ENCODE data around the gene C9orf57.

The C9orf57 gene

DNA sequence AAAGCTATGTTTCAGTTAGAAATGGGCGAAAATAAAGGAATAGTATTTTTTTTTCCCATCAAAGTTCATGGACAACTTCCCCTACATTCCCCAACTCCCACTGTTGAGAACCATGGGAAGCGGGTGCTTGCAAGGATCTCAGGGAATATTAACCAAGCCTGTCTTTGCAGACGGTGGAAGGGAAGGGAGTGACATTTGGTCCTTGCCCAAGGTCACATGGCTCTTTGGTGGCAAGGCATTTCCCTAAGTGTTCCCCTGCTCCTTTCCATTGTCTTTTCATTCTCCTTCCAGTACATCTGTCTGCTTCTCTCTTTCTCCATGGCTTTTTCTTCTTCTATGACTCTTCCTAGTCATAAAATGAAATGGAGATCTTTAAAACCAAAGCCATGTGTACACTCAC lies 19.0 kb downstream of the C9orf57 start:
- DNase-seq (ENCODE audit: low read depth) = no peak
- H3K4me3 ChIP-seq (ENCODE audit: low read length) = no peak overlapping the region
- TF ChIP-seq, protein P1, sequence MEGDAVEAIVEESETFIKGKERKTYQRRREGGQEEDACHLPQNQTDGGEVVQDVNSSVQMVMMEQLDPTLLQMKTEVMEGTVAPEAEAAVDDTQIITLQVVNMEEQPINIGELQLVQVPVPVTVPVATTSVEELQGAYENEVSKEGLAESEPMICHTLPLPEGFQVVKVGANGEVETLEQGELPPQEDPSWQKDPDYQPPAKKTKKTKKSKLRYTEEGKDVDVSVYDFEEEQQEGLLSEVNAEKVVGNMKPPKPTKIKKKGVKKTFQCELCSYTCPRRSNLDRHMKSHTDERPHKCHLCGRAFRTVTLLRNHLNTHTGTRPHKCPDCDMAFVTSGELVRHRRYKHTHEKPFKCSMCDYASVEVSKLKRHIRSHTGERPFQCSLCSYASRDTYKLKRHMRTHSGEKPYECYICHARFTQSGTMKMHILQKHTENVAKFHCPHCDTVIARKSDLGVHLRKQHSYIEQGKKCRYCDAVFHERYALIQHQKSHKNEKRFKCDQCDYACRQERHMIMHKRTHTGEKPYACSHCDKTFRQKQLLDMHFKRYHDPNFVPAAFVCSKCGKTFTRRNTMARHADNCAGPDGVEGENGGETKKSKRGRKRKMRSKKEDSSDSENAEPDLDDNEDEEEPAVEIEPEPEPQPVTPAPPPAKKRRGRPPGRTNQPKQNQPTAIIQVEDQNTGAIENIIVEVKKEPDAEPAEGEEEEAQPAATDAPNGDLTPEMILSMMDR (IDR thresholded peaks at IDR 0.05; ENCODE audit: insufficient read depth, low read depth, low read length, missing control alignments) = no peak

- no peak for DNase-seq (ENCODE audit: low read depth)
- no peak overlapping the region for H3K4me3 ChIP-seq (ENCODE audit: low read length)
- TF ChIP-seq, protein P1 (IDR thresholded peaks at IDR 0.05; ENCODE audit: insufficient read depth, low read depth, low read length, missing control alignments) = no peak
These were observed 20.9 kb downstream of the C9orf57 start for GRCh38 chr9:72039532-72039931.

DNA sequence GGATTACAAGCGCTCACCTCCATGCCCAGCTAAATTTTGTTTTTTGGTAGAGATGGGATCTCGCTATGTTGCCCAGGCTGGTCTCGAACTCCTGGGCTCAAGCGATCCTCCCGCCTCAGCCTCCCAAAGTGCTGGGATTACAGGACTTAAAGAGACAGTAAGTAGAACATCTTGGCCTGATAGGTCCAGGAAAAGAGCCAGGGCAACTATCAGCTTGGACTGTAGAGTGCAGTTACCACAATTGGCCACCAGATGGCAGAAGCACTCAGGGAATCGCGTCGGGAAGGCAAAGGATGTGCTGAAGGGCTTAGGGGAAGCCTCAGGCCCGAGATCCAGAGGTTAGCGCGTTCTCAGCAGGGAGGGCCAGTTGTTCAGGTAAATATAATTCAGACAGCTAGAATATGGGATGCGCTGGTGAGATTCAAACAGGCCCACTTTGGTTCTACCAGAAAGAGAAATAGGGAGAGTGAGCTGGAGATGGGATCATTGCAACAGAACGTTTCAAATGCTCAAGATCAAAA lies 21.5 kb downstream of the C9orf57 start:
- TF ChIP-seq, protein P1 (IDR thresholded peaks at IDR 0.05; ENCODE audit: insufficient read depth, low read depth, low read length, missing control alignments) = peak; percentile 95
- H3K4me3 ChIP-seq (ENCODE audit: low read length) = no peak overlapping the region
- DNase-seq (ENCODE audit: low read depth) = peak; percentile 85

DNA sequence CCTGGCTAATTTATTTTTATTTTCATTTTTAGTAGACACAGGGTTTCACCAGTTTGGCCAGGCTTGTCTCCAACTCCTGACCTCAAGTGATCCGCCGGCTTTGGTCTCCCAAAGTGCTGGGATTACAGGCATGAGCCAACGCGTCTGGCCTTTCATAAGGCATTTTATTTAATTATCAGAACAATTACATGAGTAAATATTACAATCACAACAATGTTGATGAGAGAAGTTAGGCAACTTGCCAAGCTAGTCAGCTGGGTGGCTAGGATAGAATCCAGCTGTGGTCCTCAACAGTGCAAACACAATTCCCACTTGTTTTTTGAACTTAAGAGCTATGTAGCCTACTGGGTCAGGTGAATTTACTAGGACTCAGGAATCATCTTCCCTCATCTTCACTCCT lies 22.0 kb downstream of the C9orf57 start:
- H3K4me3 ChIP-seq (ENCODE audit: low read length) = no peak overlapping the region
- peak; percentile 83 for DNase-seq (ENCODE audit: low read depth)
- TF ChIP-seq, protein P1 (IDR thresholded peaks at IDR 0.05; ENCODE audit: insufficient read depth, low read depth, low read length, missing control alignments) = no peak

DNA sequence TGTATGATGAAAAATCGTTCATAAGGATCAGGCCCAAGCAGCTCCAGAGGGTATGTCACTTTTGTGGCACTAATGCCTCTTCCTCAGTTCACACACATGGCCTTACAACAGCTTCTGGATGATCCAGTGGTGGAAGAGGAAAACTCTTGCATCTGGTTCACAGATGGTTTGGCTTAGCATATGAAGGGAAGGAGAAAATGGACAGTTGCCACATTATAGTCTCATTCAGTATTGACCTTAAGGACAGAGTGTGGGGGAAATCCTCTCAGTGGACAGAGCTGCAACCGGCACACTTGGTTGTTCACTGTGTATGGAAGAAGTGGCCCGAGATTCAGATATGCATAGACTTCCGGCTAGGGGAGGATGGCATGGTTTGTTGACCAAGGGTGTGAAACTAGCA lies 22.8 kb downstream of the C9orf57 start:
- no peak for DNase-seq (ENCODE audit: low read depth)
- H3K4me3 ChIP-seq (ENCODE audit: low read length) = no peak overlapping the region
- TF ChIP-seq, protein P1 (IDR thresholded peaks at IDR 0.05; ENCODE audit: insufficient read depth, low read depth, low read length, missing control alignments) = no peak

- no peak overlapping the region for H3K4me3 ChIP-seq (ENCODE audit: low read length)
- TF ChIP-seq, protein P1 (IDR thresholded peaks at IDR 0.05; ENCODE audit: insufficient read depth, low read depth, low read length, missing control alignments) = no peak
- DNase-seq (ENCODE audit: low read depth) = no peak
These were observed 29.6 kb downstream of the C9orf57 start for GRCh38 chr9:72030767-72031166.

DNA sequence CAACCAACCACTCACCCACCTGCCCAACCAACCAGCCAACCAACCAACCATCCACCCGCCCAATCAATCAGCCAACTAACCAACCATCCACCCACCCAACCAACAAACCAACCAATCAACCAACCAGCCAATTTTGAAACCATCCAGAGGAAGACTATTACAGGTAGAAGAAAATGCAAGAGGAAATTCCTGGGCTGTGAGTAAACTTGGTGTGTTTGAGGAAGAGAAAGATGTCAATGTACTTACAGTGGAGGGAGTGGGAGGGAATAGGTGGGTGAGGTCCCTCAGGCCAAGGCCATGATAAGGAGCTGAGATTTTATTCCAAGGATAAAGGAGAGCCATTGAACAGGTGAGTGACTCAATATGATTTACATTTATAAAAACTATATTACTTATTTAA lies 30.4 kb downstream of the C9orf57 start:
- no peak overlapping the region for H3K4me3 ChIP-seq (ENCODE audit: low read length)
- TF ChIP-seq, protein P1 (IDR thresholded peaks at IDR 0.05; ENCODE audit: insufficient read depth, low read depth, low read length, missing control alignments) = no peak
- DNase-seq (ENCODE audit: low read depth) = peak; percentile 43
